Inflammatory macrophage treated with lipopolysaccharide for 1 hour (primary cell): ENCODE results near the gene MS4A7.

Experiments
- DNase-seq, 2 donors: peaks; one replicate each; pipeline ENCODE4 v3.0.0-alpha.2; 2020 to 2022

MS4A7 gene

DNA sequence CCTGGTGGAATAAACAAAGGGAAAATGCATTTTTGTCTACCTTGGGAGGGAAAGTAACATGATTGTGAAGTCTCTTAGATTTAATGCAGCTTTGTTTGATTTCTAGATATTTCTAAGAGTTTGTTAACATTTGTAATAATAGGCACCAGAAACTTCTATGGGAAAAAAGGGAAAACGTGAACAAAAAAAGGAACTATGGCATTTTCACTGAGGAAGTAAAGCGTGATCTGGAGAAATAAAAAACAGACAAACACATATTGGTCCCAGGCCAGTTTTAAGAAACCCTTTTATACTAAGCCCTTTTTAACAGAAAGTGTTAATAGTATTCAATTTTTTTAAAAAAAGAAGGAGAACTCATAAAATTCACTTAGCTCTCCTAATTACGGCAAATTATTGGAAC lies 6.9 kb upstream of the MS4A7 start:
- peak; percentile 40 to 58 for DNase-seq

GRCh38 chr11:60371854-60372253 lies 6.5 kb upstream of the MS4A7 start:
- no peak for DNase-seq

GRCh38 chr11:60372767-60373166 lies 5.6 kb upstream of the MS4A7 start:
- DNase-seq, result no peak

DNA sequence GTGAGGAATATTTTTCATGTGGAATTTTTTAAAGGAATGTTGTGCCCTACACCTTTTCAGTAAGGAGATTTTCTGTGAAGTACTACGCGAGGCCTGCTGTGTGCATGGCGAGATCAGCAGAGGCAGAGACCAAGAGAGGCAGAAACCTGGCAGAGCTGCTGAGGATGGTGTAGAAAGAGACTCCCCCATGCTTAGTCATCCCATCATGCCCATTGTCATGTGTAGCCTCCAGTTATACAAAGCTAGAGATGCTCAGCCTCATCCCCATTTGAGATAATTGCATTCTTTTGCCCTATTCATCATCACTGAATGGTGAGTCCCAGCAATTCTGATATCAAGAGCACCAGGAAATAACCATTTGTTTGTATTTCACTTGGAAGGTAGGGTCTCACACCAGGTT lies 3.0 kb upstream of the MS4A7 start:
- peak in 1 of 2 donors; percentile 59 for DNase-seq

DNA sequence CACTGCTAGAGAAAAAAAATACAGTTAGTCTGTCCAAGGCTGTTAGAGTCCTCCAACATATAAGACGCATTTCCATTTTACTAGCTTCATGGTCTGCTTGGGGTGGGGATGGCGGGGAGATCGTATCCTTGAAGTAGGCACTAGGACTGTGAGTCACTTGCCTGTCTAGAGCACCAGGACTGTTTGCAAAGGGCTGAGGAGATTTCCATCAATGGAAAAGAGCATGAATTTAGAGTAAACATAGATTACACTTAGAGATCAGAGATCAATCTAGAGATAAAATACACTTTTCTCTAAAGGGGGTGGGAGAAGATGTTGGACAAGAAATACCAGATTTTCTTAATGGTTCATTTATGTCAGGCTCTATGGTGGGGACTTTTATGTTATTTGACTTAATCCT lies 1.7 kb upstream of the MS4A7 start:
- DNase-seq, result no peak

GRCh38 chr11:60377401-60378136 lies 763 bp upstream of the MS4A7 start:
- peak; percentile 93 to 99 for DNase-seq

DNA sequence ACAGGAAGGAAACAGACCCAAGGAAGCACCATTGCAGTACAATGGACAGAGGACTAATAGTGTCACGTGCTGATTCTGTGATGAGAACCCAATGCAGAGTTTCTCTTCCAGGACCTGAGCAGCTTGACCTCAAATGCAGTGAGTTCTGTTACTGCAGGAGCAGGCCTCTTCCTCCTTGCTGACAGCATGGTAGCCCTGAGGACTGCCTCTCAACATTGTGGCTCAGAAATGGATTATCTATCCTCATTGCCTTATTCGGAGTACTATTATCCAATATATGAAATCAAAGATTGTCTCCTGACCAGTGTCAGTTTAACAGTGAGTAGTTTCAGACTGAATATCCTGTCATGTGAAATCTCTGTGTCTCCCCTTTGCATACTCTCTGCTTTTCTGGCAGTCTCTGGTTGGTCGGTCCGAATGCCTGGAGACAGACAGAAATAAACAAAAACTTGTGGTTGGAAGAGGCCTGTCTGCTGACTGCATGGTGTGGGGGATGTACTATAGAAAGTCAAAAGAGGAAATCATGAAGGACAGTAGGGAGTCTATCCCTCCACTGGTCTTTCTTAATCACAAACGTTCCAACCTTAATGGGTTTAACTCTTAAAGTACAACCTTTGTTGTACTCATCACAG lies 11.1 kb downstream of the MS4A7 start:
- peak; percentile 63 to 87 for DNase-seq

DNA sequence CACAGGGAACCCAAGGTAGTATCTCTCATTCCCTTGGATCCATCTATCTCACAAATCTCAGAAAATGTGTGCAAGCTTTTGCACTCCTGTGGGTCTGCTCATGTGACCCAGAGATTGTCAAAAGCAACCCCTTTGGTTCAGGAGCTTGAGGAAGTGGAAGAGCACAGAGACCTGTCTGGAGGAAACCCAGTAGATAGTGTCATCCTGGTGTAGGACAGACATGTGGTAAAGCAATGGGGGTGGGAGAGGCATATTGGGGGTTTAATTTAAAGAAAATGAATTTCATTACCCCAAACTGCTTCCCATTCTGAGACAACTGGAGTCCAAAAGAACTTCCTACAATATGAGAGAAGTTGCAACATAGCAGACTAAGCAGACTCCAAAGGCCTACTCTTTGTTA lies 12.1 kb downstream of the MS4A7 start:
- DNase-seq, result peak in 1 of 2 donors; percentile 31

GRCh38 chr11:60392361-60392760 lies 14.0 kb downstream of the MS4A7 start:
- peak; percentile 42 to 43 for DNase-seq

- no peak for DNase-seq
Measured at GRCh38 chr11:60393016-60393415, 14.7 kb downstream of the MS4A7 start.

DNA sequence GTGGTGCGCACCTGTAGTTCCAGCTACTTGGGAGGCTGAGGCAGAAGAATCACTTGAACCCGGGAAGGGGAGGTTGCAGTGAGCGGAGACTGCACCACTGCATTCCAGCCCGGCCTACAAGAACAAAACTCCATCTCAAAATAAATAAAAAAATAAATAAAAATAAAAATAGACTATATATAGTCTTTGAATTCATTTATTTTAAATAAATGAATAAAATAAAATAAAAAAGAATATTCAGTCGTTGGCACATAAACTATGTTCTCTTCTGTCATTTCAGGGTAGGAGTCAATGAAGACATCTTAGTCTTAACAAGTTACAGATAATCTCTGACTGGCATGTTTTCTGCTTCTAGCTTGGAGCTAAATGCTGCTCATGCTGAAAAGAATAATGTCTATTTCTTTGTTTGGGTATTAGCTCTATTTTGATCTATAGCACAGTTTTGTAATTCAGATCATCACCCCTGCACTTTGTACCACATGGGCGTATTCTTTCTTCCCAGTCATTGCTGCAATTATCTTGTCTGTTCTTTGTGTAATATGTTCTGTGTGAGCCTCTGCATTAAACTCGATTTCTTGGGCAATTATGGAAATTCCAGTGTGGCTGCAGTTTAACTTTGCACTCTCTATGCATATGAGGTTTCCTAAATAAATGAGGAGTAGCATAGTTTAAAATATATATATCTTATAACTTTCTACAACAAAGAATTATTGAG lies 16.5 kb downstream of the MS4A7 start:
- peak; percentile 96 to 99 for DNase-seq

- peak; percentile 55 to 65 for DNase-seq
Measured at GRCh38 chr11:60396382-60396781, 18.1 kb downstream of the MS4A7 start, which contains the start of gene MS4A14. MS4A14 (plus strand) TSS chr11:60396459; CDS start chr11:60396579, 120 bp downstream.

GRCh38 chr11:60396799-60397198 lies 18.5 kb downstream of the MS4A7 start:
- DNase-seq, result peak; percentile 73 to 74

DNA sequence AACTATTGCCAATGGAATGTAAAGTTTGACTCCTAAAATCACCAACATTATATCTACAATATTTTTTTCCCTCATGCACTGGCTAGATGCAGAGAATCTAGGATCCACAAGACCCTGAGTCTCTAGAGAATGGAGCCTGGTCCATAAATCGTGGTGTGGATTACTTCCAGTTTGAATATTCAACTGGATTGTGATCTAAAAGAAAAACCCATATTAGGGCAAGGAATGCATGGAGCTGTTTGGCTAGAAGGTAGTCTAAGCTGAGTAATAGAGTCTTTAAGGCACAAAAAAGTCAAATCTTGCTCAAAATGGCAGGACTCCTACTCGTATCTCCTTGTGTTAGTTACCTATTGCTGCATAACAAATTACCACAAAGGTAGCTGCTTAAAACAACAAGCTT lies 41.7 kb downstream of the MS4A7 start:
- DNase-seq, result no peak

GRCh38 chr11:60422609-60423008 lies 44.3 kb downstream of the MS4A7 start:
- no peak for DNase-seq

DNA sequence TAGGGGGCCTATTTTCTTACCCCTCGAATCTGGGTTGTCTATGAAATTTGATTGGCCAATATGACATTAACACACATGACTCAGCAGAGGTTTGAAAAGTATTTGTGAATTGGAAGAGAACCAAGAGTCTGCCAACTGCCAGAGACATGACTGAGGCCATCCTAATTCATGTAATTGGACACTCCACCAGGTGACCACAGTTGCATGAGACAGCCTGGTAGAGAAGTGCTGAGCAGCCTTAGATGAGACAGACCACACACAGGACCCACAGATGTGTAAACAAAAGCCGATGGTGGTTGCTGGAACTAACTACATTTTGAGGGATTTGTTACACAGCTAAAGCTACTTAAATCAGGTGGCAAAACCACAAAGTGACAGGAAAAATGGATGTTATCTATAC lies 50.2 kb downstream of the MS4A7 start:
- DNase-seq, result no peak

- DNase-seq, result no peak
Measured at GRCh38 chr11:60429272-60429671, 50.9 kb downstream of the MS4A7 start, which contains the start of gene MS4A5. MS4A5 (plus strand) TSS chr11:60429572; CDS start chr11:60429675, 103 bp downstream.

GRCh38 chr11:60431251-60431650 lies 52.9 kb downstream of the MS4A7 start:
- DNase-seq, result no peak

- no peak for DNase-seq
Measured at GRCh38 chr11:60433401-60433800, 55.1 kb downstream of the MS4A7 start.
